Measurements from ENCODE around the gene INTS1. TPM values are rescaled to one million over a fixed set of nuclear protein-coding genes. Genes with fewer than 3 reads are reported as not detected.

INTS1 gene
- total RNA-seq, 2 experiments from 2014 or later: 86.4 to 92.5 TPM

DNA sequence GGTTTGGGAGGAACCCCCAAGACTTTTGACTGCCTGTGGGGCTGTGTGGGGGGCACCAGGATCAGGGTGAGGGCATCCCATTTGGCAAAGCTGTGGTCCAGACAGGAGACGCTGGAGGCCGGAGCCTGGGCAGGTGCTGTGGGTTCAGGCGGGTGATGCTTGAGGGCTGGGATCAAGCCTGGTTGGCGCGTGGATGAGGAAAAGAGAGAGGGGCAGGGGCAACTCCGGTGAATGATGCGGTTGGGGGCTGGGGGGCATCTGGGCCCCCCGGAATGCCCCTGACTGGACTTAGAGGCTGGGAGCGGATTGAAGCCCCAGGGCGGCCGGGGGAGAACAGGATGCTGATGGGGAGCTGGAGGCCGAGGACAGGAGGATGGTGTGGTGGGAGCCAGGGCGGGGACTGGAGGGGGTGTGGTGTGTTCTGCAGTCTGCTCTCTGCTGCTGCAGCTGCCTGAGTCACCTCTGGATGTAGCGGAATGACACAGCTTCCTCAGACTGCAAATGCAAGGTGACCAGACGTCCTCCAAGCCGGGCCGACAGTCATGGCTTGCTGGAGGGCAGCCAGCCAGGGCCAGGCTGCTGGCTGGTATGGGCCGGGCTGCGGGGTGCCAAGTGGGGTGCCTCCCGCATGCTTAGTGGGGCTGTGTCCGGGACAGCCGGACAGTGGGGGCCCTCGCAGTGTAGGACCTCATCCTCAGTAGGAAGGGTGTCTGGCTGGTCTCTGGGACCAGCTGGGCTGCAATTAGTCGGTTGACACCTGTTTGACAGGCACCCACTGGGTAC lies 29.5 kb upstream of the INTS1 start:
- Mint-ChIP-seq H3K9me3 (no peaks in the 10 kb centered on the region), H3K4me1 (ENCODE audit: low read depth) (peaks cover 26% of the 10 kb centered on the region), H3K27me3 (no peaks in the 10 kb centered on the region), H3K4me3 (peak overlapping the region; percentile 81), H3K36me3 (peaks cover 9% of the 10 kb centered on the region), H3K27ac (peak overlapping the region; percentile 82)
- CTCF ChIA-PET: interaction anchor here (1.1 kb wide), 1 partner anchor 59 kb away, joined by 4 read pairs; no protein-coding TSS in a partner anchor
- intact Hi-C loops (cut with micrococcal nuclease): loop anchor here (2.0 to 5.0 kb wide), 2 partner anchors 35 to 76 kb away; partner anchors contain the start of gene MICALL2
- POLR2A ChIA-PET: interaction anchor here (0.8 to 1.2 kb wide), 3 partner anchors 15 to 35 kb away, joined by 3 to 4 read pairs (median 3); no protein-coding TSS in a partner anchor
- peak; percentile 72 for DNase-seq

GRCh38 chr7:1533255-1533546 lies 29.0 kb upstream of the INTS1 start:
- CTCF ChIA-PET: interaction anchor here (1.1 kb wide), 1 partner anchor 59 kb away, joined by 4 read pairs; no protein-coding TSS in a partner anchor
- peaks cover 26% of the 10 kb centered on the region for H3K4me1 Mint-ChIP-seq (ENCODE audit: low read depth)
- H3K36me3 Mint-ChIP-seq: peaks cover 9% of the 10 kb centered on the region
- peak overlapping the region; percentile 81 for H3K4me3 Mint-ChIP-seq
- POLR2A ChIA-PET: interaction anchor here (0.8 to 1.2 kb wide), 3 partner anchors 15 to 35 kb away, joined by 3 to 4 read pairs (median 3); no protein-coding TSS in a partner anchor
- no peak for DNase-seq
- no peaks in the 10 kb centered on the region for H3K9me3 Mint-ChIP-seq
- peak overlapping the region; percentile 82 for H3K27ac Mint-ChIP-seq
- H3K27me3 Mint-ChIP-seq: no peaks in the 10 kb centered on the region
- intact Hi-C loops (cut with micrococcal nuclease): loop anchor here (2.0 to 5.0 kb wide), 2 partner anchors 36 to 76 kb away; partner anchors contain the start of gene MICALL2

DNA sequence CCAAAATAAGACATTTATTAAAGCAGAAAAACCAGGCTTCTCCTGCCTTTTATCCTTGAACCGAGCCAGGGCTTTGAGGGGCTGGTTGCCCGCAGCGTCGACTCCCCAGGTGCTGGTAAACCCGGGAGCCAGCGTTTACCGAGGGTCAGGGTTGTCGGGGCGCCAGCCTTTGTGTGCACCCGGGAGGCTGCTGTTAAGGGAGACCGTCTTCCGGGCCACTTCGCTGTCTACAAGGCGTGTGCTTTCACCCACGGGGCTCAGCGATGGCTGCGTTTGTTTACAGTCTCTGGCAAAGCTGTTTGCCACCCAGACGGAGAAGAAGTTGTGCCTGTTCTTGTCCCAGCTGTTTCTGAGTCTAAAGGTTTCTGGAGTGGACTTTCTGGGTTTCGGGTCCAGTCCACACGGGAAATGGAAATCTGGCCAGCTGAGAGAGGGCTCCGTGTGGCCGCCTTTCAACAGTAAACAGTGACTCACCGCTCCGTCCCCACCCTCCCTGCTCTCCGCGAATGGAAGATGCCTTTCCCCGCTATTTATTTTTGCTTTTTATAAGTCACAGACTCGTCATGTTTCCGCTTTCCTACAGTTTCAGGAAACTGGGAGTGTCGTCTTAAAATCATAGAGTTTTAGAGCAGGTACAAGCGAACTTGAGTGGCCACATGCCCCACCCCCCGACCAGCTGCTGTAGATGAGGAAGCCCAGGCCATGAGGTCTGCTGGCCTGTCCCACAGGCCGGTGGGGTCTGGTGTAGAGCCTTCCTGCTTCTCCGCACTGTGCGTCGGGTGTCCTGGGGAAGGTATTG lies 28.5 kb upstream of the INTS1 start:
- Mint-ChIP-seq H3K27me3 (no peaks in the 10 kb centered on the region), H3K4me3 (peak overlapping the region; percentile 81), H3K4me1 (ENCODE audit: low read depth) (peaks cover 26% of the 10 kb centered on the region), H3K27ac (peak overlapping the region; percentile 82), H3K36me3 (peaks cover 8% of the 10 kb centered on the region), H3K9me3 (no peaks in the 10 kb centered on the region)
- ChIA-PET POLR2A (interaction anchor here (0.7 to 1.2 kb wide), 3 partner anchors 16 to 36 kb away, joined by 3 to 4 read pairs (median 3); no protein-coding TSS in a partner anchor), CTCF (interaction anchor here (1.1 kb wide), 1 partner anchor 58 kb away, joined by 4 read pairs; no protein-coding TSS in a partner anchor)
- DNase-seq: peak; percentile 77
- intact Hi-C loops (cut with micrococcal nuclease): loop anchor here (1.0 to 5.0 kb wide), 3 partner anchors 28 to 75 kb away; partner anchors contain the start of genes INTS1 and MICALL2

GRCh38 chr7:1531979-1532455 lies 27.8 kb upstream of the INTS1 start:
- CTCF ChIA-PET: no interaction called here

DNA sequence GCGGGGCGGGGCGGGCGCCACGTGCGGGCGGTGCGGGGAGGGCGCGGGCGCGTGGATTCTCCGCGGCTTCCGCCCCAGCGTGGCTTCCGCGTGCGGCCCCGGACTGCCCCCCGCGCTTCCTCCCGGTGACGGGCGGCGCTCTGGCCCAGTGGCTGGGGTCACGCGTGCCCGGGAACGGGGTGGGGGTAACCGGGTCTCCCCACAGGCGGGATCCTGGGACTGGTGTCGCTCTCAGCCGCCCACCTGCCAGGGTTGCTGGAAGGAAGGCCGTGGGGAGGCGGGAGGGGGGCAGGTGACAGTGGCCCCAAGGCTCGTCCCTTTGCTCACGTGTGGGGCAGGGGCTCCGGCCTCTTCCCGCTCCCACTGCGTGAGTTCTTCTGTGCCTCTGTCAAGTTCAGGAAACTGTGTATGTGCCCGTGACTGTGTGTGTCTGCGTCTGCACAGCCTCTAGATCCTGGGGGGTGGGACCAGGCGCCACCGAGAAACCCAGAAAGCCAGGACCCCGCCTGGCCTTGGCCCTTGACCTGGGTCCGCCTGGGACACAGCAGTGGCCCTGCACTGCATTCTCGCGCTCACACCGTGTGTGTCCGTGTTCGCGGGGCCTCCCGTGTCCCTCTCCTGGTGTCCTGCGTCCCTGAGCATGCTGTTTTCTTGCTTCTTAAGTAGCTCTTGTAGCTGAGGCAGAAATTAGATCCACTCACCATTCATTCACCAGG lies 27.2 kb upstream of the INTS1 start:
- ChIA-PET CTCF (no interaction called here), POLR2A (no interaction called here)
- intact Hi-C loops (cut with micrococcal nuclease): loop anchor here (5.0 kb wide), 1 partner anchor 74 kb away; the partner anchor contains the start of gene MICALL2

More at GRCh38 chr7:1531979-1532455, 27.8 kb upstream of the INTS1 start:
- DNase-seq: peak; percentile 18
- Mint-ChIP-seq H3K4me1 (ENCODE audit: low read depth) (peaks cover 26% of the 10 kb centered on the region), H3K27ac (peak overlapping the region; percentile 82), H3K36me3 (peaks cover 8% of the 10 kb centered on the region), H3K27me3 (no peaks in the 10 kb centered on the region), H3K9me3 (no peaks in the 10 kb centered on the region), H3K4me3 (peak overlapping the region; percentile 81)
- intact Hi-C loops (cut with micrococcal nuclease): loop anchor here (1.0 to 5.0 kb wide), 3 partner anchors 28 to 75 kb away; partner anchors contain the start of genes INTS1 and MICALL2
- POLR2A ChIA-PET: interaction anchor here (0.7 kb wide), 1 partner anchor 18 kb away, joined by 3 read pairs; no protein-coding TSS in a partner anchor

DNA sequence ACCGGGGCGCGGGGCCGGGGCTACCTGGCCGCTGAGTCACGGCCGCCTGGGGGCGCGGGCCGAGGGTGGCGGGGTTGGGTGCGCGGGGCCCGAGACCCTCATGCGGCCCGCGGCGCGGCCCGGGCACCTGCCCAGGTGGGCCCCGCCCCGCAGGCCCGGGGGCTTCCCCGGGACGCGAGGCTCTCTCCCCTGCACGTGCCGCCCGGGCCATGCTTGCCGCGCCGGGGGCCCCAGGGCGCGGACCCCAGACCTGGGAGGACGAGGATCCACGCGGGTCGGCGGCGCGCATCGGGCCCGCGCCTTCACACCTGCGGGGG lies 26.7 kb upstream of the INTS1 start:
- H3K4me1 Mint-ChIP-seq (ENCODE audit: low read depth): peaks cover 22% of the 10 kb centered on the region
- no peak overlapping the region for H3K4me3 Mint-ChIP-seq
- POLR2A ChIA-PET: no interaction called here
- peaks cover 5% of the 10 kb centered on the region for H3K27me3 Mint-ChIP-seq
- no peak overlapping the region for H3K27ac Mint-ChIP-seq
- H3K36me3 Mint-ChIP-seq: peaks cover 3% of the 10 kb centered on the region
- no peak for DNase-seq
- CTCF ChIA-PET: no interaction called here
- H3K9me3 Mint-ChIP-seq: no peaks in the 10 kb centered on the region
- intact Hi-C loops (cut with micrococcal nuclease): loop anchor here (5.0 kb wide), 1 partner anchor 74 kb away; the partner anchor contains the start of gene MICALL2

More for the DNA sequence above, 27.2 kb upstream of the INTS1 start:
- Mint-ChIP-seq H3K27me3 (peaks cover 5% of the 10 kb centered on the region), H3K4me3 (peak overlapping the region; percentile 81), H3K27ac (peak overlapping the region; percentile 82), H3K9me3 (no peaks in the 10 kb centered on the region), H3K4me1 (ENCODE audit: low read depth) (peaks cover 22% of the 10 kb centered on the region), H3K36me3 (peaks cover 4% of the 10 kb centered on the region)
- DNase-seq: peak; percentile 49

DNA sequence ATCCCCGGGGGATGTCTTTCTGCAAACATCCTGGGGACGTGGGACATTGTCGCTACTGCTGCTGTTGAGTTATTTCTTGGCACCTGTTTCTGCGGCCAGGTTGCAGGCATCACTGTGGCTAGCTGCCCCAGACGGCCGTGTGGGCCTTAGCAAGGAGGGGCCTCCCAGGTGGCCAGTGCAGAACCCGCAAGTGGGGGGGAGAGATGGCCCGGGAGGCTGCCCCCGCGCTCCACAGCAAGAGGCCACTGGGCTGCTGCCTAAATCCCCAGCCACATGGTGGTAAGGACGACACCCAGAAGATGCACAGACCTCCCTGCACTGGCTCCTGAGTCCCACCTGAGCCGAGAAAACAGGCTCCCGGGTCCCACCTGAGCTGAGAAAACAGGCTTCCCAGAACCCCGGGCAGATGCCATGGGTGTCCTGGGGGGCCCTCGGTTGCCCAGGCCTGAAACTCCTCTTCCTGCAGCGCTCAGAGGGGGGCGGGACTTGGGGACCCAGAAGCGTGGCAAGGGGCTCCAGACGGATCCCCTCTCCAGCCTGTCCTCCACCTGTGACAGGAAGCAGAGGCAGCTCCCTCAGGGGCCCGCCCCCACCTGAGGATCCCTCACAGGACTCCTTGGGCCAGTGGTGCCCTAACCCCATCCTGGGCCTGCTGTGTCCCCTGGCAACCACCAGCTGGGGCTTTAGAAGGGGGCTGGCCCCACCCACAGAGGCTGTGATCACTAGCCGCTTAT lies 25.4 kb upstream of the INTS1 start:
- no peak overlapping the region for H3K27ac Mint-ChIP-seq
- ChIA-PET CTCF (no interaction called here), POLR2A (no interaction called here)
- H3K4me3 Mint-ChIP-seq: peak overlapping the region; percentile 62
- peaks cover 22% of the 10 kb centered on the region for H3K4me1 Mint-ChIP-seq (ENCODE audit: low read depth)
- no peak for DNase-seq
- H3K27me3 Mint-ChIP-seq: peaks cover 5% of the 10 kb centered on the region
- peaks cover 3% of the 10 kb centered on the region for H3K36me3 Mint-ChIP-seq
- intact Hi-C loops (cut with micrococcal nuclease): loop anchor here (5.0 kb wide), 1 partner anchor 72 kb away; the partner anchor contains the start of gene MICALL2
- no peaks in the 10 kb centered on the region for H3K9me3 Mint-ChIP-seq

GRCh38 chr7:1526271-1526754 lies 22.1 kb upstream of the INTS1 start:
- H3K4me1 Mint-ChIP-seq (ENCODE audit: low read depth): peaks cover 5% of the 10 kb centered on the region
- no peaks in the 10 kb centered on the region for H3K9me3 Mint-ChIP-seq
- intact Hi-C loops (cut with micrococcal nuclease): no loop called here
- no peaks in the 10 kb centered on the region for H3K36me3 Mint-ChIP-seq
- H3K27ac Mint-ChIP-seq: no peak overlapping the region
- POLR2A ChIA-PET: no interaction called here
- H3K27me3 Mint-ChIP-seq: peaks cover 5% of the 10 kb centered on the region
- H3K4me3 Mint-ChIP-seq: no peak overlapping the region
- DNase-seq: no peak
- CTCF ChIA-PET: no interaction called here

- ChIA-PET CTCF (no interaction called here), POLR2A (interaction anchor here (0.8 kb wide), 1 partner anchor 14 kb away, joined by 3 read pairs; no protein-coding TSS in a partner anchor)
- Mint-ChIP-seq H3K4me3 (no peak overlapping the region), H3K9me3 (no peaks in the 10 kb centered on the region), H3K27me3 (peaks cover 5% of the 10 kb centered on the region), H3K27ac (no peak overlapping the region), H3K4me1 (ENCODE audit: low read depth) (peaks cover 6% of the 10 kb centered on the region), H3K36me3 (no peaks in the 10 kb centered on the region)
- intact Hi-C loops (cut with micrococcal nuclease): no loop called here
- DNase-seq: no peak
Measured at GRCh38 chr7:1525409-1525808, 21.2 kb upstream of the INTS1 start.

GRCh38 chr7:1523844-1524243 lies 19.7 kb upstream of the INTS1 start:
- Mint-ChIP-seq H3K9me3 (peaks cover 7% of the 10 kb centered on the region), H3K36me3 (no peaks in the 10 kb centered on the region), H3K27ac (no peak overlapping the region), H3K27me3 (peaks cover 5% of the 10 kb centered on the region), H3K4me1 (ENCODE audit: low read depth) (peaks cover 6% of the 10 kb centered on the region), H3K4me3 (no peak overlapping the region)
- ChIA-PET POLR2A (no interaction called here), CTCF (no interaction called here)
- intact Hi-C loops (cut with micrococcal nuclease): no loop called here
- no peak for DNase-seq

GRCh38 chr7:1523208-1523607 lies 19.0 kb upstream of the INTS1 start:
- Mint-ChIP-seq H3K9me3 (peaks cover 7% of the 10 kb centered on the region), H3K4me3 (no peak overlapping the region), H3K27me3 (peaks cover 5% of the 10 kb centered on the region), H3K36me3 (no peaks in the 10 kb centered on the region), H3K4me1 (ENCODE audit: low read depth) (peaks cover 6% of the 10 kb centered on the region), H3K27ac (no peak overlapping the region)
- ChIA-PET CTCF (no interaction called here), POLR2A (no interaction called here)
- no peak for DNase-seq
- intact Hi-C loops (cut with micrococcal nuclease): no loop called here

All from activated CD4-positive, alpha-beta memory T cell treated with anti-CD3 and anti-CD28 coated beads for 36 hours (primary cell).